Ascending aorta (tissue), 2 donors: ENCODE data around the gene UBE2N. TPM values are rescaled to one million over a fixed set of nuclear protein-coding genes. Genes with fewer than 3 reads are reported as not detected.
"Not testable (repeated sequence)": the region's sequence is repeated elsewhere in the genome, so short reads cannot be mapped to it uniquely, and the experiment has no call there.

Experiments used
- DNase-seq, 2 donors: peaks; one replicate each; pipeline ENCODE4 v3.0.0-alpha.2; 2019; ENCODE audit warnings: low spot score in 2 of 2
- H3K27ac ChIP-seq, 2 donors: fragments of 200-600 bp; sonication (generic); one replicate each; pipeline ENCODE4 v1.5.1; 2016 to 2017; ENCODE audit warnings: mild to moderate bottlenecking in 1 of 2
- H3K27me3 ChIP-seq: fragments of 200-600 bp; sonication (generic); one replicate; pipeline ENCODE4 v1.5.1; 2017
- H3K36me3 ChIP-seq, 2 donors: fragments of 200-600 bp; sonication (generic); one replicate each; pipeline ENCODE4 v1.5.1; 2016
- H3K4me1 ChIP-seq, 2 donors: fragments of 200-600 bp; sonication (generic); one replicate each; pipeline ENCODE4 v1.5.1; 2016 to 2017; ENCODE audit warnings: mild to moderate bottlenecking in 1 of 2
- H3K4me3 ChIP-seq, 2 donors: fragments of 200-600 bp; sonication (generic); one replicate each; pipeline ENCODE4 v1.5.1; 2016 to 2017; ENCODE audit warnings: mild to moderate bottlenecking in 1 of 2
- H3K9me3 ChIP-seq, 2 donors: fragments of 200-600 bp; sonication (generic); one replicate each; pipeline ENCODE4 v1.5.1; 2016
- intact Hi-C: fragments of 100-400 bp; cut with DNase I; formaldehyde crosslinking; loops from one replicate; pipeline ENCODE4 v1.15.1; 2023
- total RNA-seq: library from RNA; depleted of rRNA; stranded (reverse); fragments of >200 nt; gene quantifications from one replicate; pipeline ENCODE4 v1.1.0, GENCODE V29; 2016
- TF ChIP-seq, protein P1 (sequence below), 3 experiments: fragments of 200-600 bp in 2 of 3; fragments of 450-650 bp in 1 of 3; sonication (generic) in 2 of 3; IDR thresholded peaks; one replicate each; pipeline ENCODE4 v1.5.1; 2016 to 2019; ENCODE audit warnings: antibody characterized with exemption in 3 of 3, mild to moderate bottlenecking in 1 of 3, moderate library complexity in 1 of 3

The UBE2N gene
- total RNA-seq, 1 donor from 2014 or later = 19.4 TPM

DNA sequence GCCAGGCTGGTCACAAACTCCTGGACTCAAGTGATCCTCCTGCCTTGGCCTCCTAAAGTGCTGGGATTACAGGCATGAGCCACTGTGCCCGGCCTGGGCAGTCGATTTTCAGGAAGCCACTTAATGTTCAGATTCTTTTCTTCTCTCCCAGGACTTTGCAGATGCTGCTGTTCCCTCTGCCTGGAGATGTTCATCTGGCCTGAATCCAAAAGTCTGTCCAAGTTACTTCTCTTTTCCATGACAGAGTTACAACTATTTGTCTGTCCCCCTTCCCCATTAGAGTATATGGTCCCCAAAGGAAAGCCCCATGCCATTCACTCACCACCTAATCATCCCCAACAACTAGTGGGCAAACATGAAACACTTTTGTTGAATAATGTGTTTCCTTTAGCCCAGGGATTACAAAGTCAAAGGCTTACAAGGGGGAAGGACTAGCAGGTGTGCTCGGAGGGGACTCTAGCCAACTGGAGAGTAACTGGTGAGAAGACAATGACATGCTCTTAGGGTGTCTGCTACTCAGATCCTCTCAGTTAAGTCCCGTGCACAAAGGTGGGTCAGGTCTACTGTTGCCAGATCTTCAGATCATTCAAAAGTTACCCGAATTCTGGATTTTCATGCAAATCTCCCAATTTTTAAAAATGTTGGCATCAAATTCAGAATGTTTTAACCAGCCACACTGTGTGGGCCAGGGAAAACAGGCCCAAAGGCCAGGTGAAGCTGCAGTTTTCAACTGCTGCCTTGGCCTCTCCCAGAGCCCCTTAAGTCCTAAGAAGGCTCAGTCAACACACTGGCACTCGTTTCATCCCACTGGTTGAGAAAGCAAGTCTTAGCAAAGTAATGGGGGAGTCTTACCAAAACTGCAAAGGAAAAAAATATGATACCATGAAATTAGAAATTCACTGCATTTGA is 34.4 kb downstream of the UBE2N start:
- intact Hi-C loops = no loop called here
- TF ChIP-seq, protein P1, sequence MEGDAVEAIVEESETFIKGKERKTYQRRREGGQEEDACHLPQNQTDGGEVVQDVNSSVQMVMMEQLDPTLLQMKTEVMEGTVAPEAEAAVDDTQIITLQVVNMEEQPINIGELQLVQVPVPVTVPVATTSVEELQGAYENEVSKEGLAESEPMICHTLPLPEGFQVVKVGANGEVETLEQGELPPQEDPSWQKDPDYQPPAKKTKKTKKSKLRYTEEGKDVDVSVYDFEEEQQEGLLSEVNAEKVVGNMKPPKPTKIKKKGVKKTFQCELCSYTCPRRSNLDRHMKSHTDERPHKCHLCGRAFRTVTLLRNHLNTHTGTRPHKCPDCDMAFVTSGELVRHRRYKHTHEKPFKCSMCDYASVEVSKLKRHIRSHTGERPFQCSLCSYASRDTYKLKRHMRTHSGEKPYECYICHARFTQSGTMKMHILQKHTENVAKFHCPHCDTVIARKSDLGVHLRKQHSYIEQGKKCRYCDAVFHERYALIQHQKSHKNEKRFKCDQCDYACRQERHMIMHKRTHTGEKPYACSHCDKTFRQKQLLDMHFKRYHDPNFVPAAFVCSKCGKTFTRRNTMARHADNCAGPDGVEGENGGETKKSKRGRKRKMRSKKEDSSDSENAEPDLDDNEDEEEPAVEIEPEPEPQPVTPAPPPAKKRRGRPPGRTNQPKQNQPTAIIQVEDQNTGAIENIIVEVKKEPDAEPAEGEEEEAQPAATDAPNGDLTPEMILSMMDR (IDR thresholded peaks at IDR 0.05) = no peak
- Histone ChIP-seq H3K27ac (peak overlapping the region in 1 of 2 donors; percentile 11), H3K36me3 (peaks cover 2 to 28% of the 10 kb centered on the region in 2 donors), H3K27me3 (no peaks in the 10 kb centered on the region), H3K4me3 (no peak overlapping the region), H3K4me1 (peaks cover 0 to 11% of the 10 kb centered on the region in 2 donors), H3K9me3 (no peaks in the 10 kb centered on the region)
- DNase-seq = no peak

GRCh38 chr12:93404961-93405849 is 36.5 kb downstream of the UBE2N start:
- H3K4me1 ChIP-seq = peaks cover 0 to 4% of the 10 kb centered on the region in 2 donors
- no peaks in the 10 kb centered on the region for H3K9me3 ChIP-seq
- no peak for DNase-seq
- H3K4me3 ChIP-seq = no peak overlapping the region
- intact Hi-C loops = no loop called here
- peak overlapping the region in 1 of 2 donors; percentile 16 for H3K27ac ChIP-seq
- peaks cover 5 to 26% of the 10 kb centered on the region in 2 donors for H3K36me3 ChIP-seq
- TF ChIP-seq, protein P1 (IDR thresholded peaks at IDR 0.05) = no peak
- H3K27me3 ChIP-seq = no peaks in the 10 kb centered on the region

DNA sequence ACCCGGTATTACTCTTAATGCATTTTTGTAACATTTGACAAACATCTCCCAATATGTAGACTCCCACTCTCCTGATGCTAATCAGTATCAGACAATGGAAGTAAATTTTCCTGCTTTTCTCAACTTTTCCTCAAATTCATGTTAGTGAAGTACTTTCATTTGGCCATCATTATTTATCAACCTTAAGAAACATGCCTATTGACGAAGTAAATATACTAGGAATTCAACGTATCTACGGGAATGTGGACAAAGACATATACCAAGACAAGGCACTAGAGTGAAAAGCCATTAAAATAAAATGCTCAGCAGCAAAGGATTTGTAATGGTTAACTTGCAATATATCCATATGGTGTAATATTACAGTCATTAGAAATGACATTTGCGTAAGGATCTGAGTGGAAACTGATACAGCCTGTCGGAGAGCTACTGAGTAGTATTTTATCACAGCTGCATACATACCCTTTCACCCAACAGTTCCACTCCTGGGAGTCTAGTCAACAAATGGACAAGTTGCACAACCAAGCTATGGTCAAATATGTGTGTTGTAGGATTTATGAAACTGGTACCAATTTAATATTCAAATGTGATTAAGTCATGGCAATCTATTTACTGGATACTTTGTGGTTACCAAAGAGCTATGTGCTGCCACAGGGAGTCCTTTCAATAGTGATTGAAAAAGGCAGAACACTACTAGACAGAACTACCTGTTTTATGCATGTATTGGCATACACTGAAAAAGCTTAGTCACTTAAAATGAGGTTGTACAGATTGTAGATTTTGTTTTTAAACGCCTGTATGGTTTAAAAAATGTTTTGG is 37.6 kb downstream of the UBE2N start:
- intact Hi-C loops = no loop called here
- H3K27ac ChIP-seq = peak overlapping the region in 1 of 2 donors; percentile 6
- no peaks in the 10 kb centered on the region for H3K27me3 ChIP-seq
- no peak overlapping the region for H3K4me3 ChIP-seq
- H3K36me3 ChIP-seq = peaks cover 5 to 20% of the 10 kb centered on the region in 2 donors
- DNase-seq = no peak
- H3K9me3 ChIP-seq = no peaks in the 10 kb centered on the region
- peaks cover 0 to 2% of the 10 kb centered on the region in 2 donors for H3K4me1 ChIP-seq
- TF ChIP-seq, protein P1 (IDR thresholded peaks at IDR 0.05) = no peak

DNA sequence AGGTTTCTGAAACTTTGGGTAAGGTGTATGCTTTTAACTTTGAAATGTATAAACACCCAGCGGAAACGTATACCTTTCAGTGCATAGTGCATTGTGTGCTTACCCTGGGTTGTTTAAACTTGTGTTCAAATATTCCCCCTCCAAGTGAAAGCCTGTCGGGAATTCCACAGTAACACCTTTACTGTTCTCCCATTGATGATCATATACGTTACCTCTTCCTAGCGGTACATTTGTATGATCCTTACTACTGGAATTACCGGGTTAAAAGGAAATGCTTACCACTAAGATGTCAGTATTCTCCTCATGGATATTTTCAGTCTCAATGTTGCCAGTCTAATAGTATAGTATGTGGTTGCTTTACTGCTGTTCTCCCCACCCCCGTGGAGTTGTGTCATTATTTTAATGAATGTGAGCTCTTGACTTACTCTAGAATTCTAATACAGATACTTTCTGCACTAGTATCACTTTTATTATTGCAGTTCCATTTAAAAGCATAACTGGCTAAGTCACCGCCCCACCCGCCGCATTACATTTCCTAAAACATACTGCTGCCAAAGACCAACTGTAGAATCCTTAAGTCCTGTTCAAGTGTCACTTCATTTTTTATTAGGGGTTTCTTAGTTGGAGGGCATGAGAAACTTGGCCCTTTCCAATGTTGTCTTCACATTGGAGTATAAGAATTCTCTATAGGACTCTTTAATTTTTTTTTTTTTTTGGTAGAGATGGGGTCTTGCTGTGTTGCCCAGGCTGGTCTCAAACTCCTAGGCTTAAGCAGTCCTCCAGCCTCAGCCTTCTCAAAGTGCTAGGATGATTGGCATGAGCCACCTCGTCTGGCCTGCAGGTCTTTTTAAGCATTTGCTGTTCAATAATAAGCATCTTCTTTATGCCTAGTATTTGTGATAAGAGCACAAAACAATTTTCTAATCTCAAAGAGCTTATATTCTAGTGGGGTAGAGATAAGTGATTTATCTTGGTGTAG is 39.1 kb downstream of the UBE2N start:
- Histone ChIP-seq H3K4me1 (peaks cover 0 to under 1% of the 10 kb centered on the region in 2 donors), H3K9me3 (no peaks in the 10 kb centered on the region), H3K4me3 (no peak overlapping the region), H3K27me3 (no peaks in the 10 kb centered on the region), H3K27ac (no peak overlapping the region), H3K36me3 (peaks cover 14 to 33% of the 10 kb centered on the region in 2 donors)
- TF ChIP-seq, protein P1 (IDR thresholded peaks at IDR 0.05) = no peak
- intact Hi-C loops = no loop called here
- no peak for DNase-seq

DNA sequence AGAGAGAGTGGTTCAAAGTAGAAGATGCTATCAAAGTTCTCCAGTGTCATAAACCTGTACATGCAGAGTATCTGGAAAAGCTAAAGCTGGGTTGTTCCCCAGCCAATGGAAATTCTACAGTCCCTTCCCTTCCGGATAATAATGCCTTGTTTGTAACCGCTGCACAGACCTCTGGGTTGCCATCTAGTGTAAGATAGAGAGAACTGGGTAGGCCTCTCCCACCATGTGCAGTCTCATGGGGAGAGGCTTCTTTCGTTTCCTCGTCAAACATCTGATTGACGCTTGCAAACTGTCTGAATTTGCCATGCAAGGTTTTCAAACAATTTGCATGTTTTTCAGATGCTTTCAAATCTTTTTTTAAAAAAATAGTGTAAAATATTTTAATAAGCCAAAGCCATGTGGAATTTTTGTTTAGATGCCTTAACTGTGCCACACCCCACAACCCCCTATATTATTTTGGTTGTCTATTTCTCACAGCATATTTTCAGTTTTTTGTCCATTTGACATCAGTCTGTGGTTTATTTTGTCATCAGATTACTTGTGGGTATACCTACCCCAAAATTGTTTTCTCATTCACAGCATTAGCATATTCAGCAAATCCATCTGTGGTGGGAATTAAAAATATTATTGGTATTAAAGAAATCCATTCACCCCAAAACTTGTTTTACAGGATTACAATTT is 42.4 kb downstream of the UBE2N start:
- not testable (repeated sequence) for H3K27me3 ChIP-seq, H3K4me3 ChIP-seq, DNase-seq, H3K4me1 ChIP-seq, H3K9me3 ChIP-seq, H3K27ac ChIP-seq
- peaks cover 38 to 64% of the 10 kb centered on the region in 2 donors for H3K36me3 ChIP-seq
- intact Hi-C loops = loop anchor here (5.0 kb wide), 1 partner anchor 52 kb away; no protein-coding TSS in a partner anchor
